ENCODE results near the gene CSMD2.
"Not testable (repeated sequence)": the region's sequence is repeated elsewhere in the genome, so short reads cannot be mapped to it uniquely, and the experiment has no call there.

The CSMD2 gene

DNA sequence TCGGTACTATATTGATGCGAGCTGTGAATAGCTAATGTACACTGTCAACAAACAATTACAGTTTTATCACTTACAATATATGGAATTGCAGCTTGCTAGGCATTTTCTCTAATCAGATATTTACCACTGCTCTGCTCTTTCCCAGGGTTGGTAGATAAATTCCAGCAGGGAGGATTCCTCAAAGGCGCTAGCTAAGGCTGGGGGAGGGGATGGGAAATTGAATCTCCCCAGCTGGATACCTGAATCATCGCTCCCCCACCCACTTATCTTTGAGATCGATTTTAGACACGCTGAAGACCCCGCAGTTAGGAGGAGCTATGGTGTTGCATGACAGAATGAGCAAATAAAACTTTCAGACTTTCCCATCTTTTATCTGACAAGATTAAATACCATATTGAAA lies 127.2 kb downstream of the CSMD2 start:
- no peaks in the 10 kb centered on the region for H3K36me3 ChIP-seq (ENCODE audit: control insufficient read depth, insufficient read depth, low read length)
- H3K9ac ChIP-seq (ENCODE audit: low read depth, low read length) = no peak overlapping the region
- no peaks in the 10 kb centered on the region for H3K9me3 ChIP-seq (ENCODE audit: control insufficient read depth, insufficient read depth, low read length)
- H3K27me3 ChIP-seq (ENCODE audit: control insufficient read depth, insufficient read depth, low read length) = no peaks in the 10 kb centered on the region
- H3K4me1 ChIP-seq (ENCODE audit: control insufficient read depth, insufficient read depth, low read length) = peaks cover 13% of the 10 kb centered on the region
- H3K4me3 ChIP-seq (ENCODE audit: low read depth, low read length) = no peak overlapping the region

DNA sequence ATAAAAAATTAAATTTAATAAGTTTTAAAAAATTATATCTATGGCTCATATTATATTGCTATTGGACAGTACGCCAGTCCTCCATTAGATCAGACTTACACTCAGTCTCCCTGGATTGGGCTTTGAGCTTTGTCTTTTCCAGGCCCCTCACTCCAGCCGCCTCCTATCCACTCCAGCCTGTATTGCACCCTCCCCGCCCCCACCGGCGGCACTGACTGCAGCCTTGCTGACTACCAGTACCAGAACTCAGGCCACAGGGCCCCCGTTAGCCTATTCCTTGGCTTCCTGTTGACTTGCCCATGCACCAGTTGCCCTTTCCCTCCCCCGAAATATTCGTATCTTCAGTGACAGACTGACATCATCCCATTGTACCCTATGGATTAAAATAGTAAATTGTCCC lies 127.9 kb downstream of the CSMD2 start:
- Histone ChIP-seq H3K9me3 (ENCODE audit: control insufficient read depth, insufficient read depth, low read length) (no peaks in the 10 kb centered on the region), H3K4me1 (ENCODE audit: control insufficient read depth, insufficient read depth, low read length) (peaks cover 13% of the 10 kb centered on the region), H3K27me3 (ENCODE audit: control insufficient read depth, insufficient read depth, low read length) (no peaks in the 10 kb centered on the region), H3K36me3 (ENCODE audit: control insufficient read depth, insufficient read depth, low read length) (no peaks in the 10 kb centered on the region), H3K9ac (ENCODE audit: low read depth, low read length) (no peak overlapping the region), H3K4me3 (ENCODE audit: low read depth, low read length) (no peak overlapping the region)

DNA sequence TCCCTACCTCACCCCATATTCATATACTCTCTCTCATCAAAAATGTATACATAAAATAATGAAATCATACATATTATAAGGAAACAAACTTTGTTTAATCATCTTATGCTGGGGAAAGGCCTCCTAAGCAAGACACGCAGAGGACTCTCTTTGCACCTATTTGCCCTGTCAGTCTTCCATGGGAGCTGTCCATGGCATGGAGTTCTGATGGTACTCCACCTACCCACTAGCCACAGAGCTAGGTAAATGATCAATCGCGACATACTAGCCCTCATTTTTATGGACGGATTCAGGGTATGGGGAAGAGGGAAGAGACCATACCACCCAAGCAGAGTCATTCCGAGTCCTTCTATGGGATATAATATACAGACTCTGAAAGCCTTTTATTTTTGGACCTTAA lies 131.0 kb downstream of the CSMD2 start:
- no peaks in the 10 kb centered on the region for H3K36me3 ChIP-seq (ENCODE audit: control insufficient read depth, insufficient read depth, low read length)
- no peaks in the 10 kb centered on the region for H3K27me3 ChIP-seq (ENCODE audit: control insufficient read depth, insufficient read depth, low read length)
- no peak overlapping the region for H3K4me3 ChIP-seq (ENCODE audit: low read depth, low read length)
- H3K9me3 ChIP-seq (ENCODE audit: control insufficient read depth, insufficient read depth, low read length) = no peaks in the 10 kb centered on the region
- H3K4me1 ChIP-seq (ENCODE audit: control insufficient read depth, insufficient read depth, low read length) = peaks cover 13% of the 10 kb centered on the region
- no peak overlapping the region for H3K9ac ChIP-seq (ENCODE audit: low read depth, low read length)

DNA sequence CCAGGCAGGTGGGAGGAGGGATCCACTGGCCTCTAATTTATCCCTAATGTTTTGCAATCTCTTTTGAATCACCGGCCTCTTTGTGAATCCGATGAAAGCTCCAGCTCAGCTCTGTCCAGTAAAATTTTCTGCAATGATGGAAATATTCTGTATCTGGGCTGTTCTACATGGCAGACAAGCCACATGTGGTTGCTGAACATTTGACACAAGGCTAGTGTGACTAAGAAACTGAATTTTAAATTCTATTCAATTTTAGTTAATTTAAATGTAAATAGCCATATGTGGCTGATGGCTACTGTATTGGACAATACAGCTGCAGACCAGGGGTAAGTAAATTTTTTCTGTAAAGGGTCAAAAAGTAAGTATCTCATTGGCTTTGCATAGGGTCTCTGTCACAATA lies 135.1 kb downstream of the CSMD2 start:
- Histone ChIP-seq H3K27me3 (ENCODE audit: control insufficient read depth, insufficient read depth, low read length) (no peaks in the 10 kb centered on the region), H3K9ac (ENCODE audit: low read depth, low read length) (no peak overlapping the region), H3K4me1 (ENCODE audit: control insufficient read depth, insufficient read depth, low read length) (no peaks in the 10 kb centered on the region), H3K9me3 (ENCODE audit: control insufficient read depth, insufficient read depth, low read length) (no peaks in the 10 kb centered on the region), H3K4me3 (ENCODE audit: low read depth, low read length) (no peak overlapping the region), H3K36me3 (ENCODE audit: control insufficient read depth, insufficient read depth, low read length) (no peaks in the 10 kb centered on the region)

DNA sequence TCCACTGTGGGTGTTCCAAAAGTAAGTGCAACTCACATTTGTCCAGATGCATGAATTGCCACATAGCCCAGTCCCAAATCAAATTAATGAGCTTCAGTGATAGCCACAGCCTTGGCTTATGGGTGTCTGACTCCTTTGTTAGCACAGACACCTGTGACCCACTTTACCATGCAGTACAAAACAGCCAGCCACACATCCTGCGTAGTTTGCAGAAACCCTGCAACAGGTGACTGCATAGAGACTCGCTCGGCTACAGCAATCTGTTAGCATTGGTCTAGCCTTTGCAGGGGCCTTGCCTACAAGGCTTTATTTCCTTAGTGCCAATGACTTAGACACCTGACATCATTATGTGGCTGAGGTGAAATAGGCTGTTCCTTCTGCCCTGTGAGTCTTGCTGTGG lies 135.5 kb downstream of the CSMD2 start:
- Histone ChIP-seq H3K27me3 (ENCODE audit: control insufficient read depth, insufficient read depth, low read length) (no peaks in the 10 kb centered on the region), H3K4me1 (ENCODE audit: control insufficient read depth, insufficient read depth, low read length) (no peaks in the 10 kb centered on the region), H3K9me3 (ENCODE audit: control insufficient read depth, insufficient read depth, low read length) (no peaks in the 10 kb centered on the region), H3K36me3 (ENCODE audit: control insufficient read depth, insufficient read depth, low read length) (no peaks in the 10 kb centered on the region), H3K4me3 (ENCODE audit: low read depth, low read length) (no peak overlapping the region), H3K9ac (ENCODE audit: low read depth, low read length) (no peak overlapping the region)

DNA sequence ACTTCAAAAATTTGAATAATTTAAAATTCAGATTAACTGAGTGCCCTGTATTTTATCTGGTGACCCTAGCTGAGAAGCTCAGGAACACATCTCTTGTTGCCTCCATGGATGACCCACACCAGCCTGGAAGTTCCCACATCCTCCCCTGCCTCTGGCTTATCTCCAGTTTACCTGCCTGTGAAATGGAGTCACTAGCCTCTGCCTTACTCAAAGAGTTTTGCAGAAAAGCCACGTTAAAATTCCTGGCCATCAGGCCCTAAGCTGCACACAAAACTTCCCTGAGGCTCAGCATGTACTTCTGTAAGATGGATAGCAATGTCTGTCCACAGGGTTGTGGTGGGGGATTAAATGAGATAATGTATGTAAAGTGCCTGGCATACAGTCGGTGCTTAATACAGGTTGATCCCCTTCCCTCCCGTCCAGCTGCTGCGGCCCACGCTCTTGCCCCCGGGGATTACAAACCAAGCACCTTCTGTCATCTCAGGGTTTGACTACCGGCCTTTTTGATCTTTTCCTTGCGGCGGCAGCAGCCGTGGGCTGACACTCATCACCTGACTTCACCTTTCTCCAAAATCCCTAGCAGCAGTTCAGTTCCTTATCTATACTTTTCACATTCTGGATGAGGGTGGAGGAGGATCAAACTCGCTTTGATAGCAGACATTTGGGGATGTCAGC lies 136.5 kb downstream of the CSMD2 start:
- Histone ChIP-seq H3K36me3 (ENCODE audit: control insufficient read depth, insufficient read depth, low read length) (no peaks in the 10 kb centered on the region), H3K9me3 (ENCODE audit: control insufficient read depth, insufficient read depth, low read length) (no peaks in the 10 kb centered on the region), H3K4me3 (ENCODE audit: low read depth, low read length) (no peak overlapping the region), H3K27me3 (ENCODE audit: control insufficient read depth, insufficient read depth, low read length) (no peaks in the 10 kb centered on the region), H3K4me1 (ENCODE audit: control insufficient read depth, insufficient read depth, low read length) (no peaks in the 10 kb centered on the region), H3K9ac (ENCODE audit: low read depth, low read length) (no peak overlapping the region)

DNA sequence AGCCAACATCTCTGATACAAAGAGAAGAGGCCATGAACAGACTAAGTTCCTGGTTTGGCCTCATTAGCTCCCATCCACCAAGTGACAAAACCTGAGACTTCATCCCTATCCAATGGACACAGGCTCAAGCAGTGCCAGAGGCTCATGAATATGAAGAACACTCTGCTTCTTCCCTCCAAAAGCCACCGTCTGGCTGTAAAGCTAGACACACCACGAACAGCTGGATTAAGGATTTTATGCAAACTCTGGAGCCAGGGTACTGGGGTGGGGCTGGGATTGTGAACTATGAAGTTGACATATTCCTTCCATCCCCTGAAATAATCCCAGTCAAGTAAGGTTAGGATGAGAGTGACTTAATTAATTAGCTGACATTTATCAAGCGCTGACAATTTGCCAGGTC lies 139.4 kb downstream of the CSMD2 start:
- no peak overlapping the region for H3K4me3 ChIP-seq (ENCODE audit: low read depth, low read length)
- no peaks in the 10 kb centered on the region for H3K27me3 ChIP-seq (ENCODE audit: control insufficient read depth, insufficient read depth, low read length)
- H3K36me3 ChIP-seq (ENCODE audit: control insufficient read depth, insufficient read depth, low read length) = no peaks in the 10 kb centered on the region
- H3K9ac ChIP-seq (ENCODE audit: low read depth, low read length) = no peak overlapping the region
- no peaks in the 10 kb centered on the region for H3K9me3 ChIP-seq (ENCODE audit: control insufficient read depth, insufficient read depth, low read length)
- H3K4me1 ChIP-seq (ENCODE audit: control insufficient read depth, insufficient read depth, low read length) = no peaks in the 10 kb centered on the region

DNA sequence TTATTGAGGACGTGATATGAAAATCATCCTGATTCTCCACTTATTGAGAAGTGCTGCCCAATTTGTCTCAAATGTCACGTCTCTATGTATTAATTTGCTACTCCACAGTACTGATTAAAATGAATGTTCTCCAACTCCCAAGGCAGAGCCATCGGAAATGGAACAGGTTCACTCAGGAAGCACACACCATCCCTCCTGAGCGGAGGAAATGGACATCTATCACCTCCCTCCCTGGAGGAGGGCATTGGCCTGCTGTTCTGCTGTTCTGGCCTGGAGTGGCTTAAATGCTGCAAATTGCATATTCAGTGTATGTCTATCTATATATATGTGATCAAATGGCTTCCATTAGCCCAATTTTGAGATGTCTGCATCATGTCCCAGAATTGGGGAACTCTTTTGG lies 140.5 kb downstream of the CSMD2 start:
- no peaks in the 10 kb centered on the region for H3K27me3 ChIP-seq (ENCODE audit: control insufficient read depth, insufficient read depth, low read length)
- H3K9ac ChIP-seq (ENCODE audit: low read depth, low read length) = no peak overlapping the region
- no peak overlapping the region for H3K4me3 ChIP-seq (ENCODE audit: low read depth, low read length)
- H3K36me3 ChIP-seq (ENCODE audit: control insufficient read depth, insufficient read depth, low read length) = no peaks in the 10 kb centered on the region
- peaks cover 8% of the 10 kb centered on the region for H3K4me1 ChIP-seq (ENCODE audit: control insufficient read depth, insufficient read depth, low read length)
- no peaks in the 10 kb centered on the region for H3K9me3 ChIP-seq (ENCODE audit: control insufficient read depth, insufficient read depth, low read length)

DNA sequence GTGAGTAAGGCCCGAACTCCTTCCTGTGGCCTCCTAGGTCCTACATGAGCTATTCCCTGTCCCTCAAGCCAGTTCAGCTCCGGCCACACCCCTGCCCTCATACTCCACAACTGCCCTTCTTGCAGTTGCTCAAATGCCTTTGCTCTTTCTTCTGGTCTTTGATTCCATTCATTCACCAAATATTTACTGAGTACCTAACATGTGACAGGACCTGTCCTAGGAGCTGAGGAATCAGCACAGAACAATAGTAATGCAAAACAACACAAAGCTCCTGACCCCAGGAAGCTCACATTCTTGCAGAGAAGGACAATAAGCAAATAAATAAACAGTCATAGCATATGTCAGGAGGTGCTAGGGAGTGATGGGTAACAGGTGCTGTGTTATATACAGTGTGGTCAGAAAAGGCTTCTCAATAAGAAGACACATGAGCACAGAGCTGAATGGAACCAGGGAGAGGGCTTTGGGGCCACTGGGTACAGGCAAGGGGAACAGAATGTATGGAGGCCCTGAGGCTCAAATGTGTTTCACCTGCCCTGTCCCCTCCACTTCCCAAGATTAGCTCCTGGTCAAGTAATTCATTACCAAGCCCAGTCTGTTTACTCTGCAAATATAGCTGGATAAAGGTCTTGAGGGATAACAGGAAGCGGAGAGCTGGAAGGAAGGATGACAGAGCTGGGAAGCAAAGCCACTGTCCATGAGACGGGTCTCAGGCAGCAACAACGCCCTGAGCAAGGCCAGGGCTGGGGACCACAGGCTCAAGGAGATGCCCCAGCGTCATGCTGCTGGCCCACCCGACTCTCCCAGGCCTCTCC lies 145.1 kb downstream of the CSMD2 start:
- no peak overlapping the region for H3K9ac ChIP-seq (ENCODE audit: low read depth, low read length)
- H3K27me3 ChIP-seq (ENCODE audit: control insufficient read depth, insufficient read depth, low read length) = no peaks in the 10 kb centered on the region
- no peaks in the 10 kb centered on the region for H3K9me3 ChIP-seq (ENCODE audit: control insufficient read depth, insufficient read depth, low read length)
- H3K4me1 ChIP-seq (ENCODE audit: control insufficient read depth, insufficient read depth, low read length) = peaks cover 10% of the 10 kb centered on the region
- no peak overlapping the region for H3K4me3 ChIP-seq (ENCODE audit: low read depth, low read length)
- no peaks in the 10 kb centered on the region for H3K36me3 ChIP-seq (ENCODE audit: control insufficient read depth, insufficient read depth, low read length)

DNA sequence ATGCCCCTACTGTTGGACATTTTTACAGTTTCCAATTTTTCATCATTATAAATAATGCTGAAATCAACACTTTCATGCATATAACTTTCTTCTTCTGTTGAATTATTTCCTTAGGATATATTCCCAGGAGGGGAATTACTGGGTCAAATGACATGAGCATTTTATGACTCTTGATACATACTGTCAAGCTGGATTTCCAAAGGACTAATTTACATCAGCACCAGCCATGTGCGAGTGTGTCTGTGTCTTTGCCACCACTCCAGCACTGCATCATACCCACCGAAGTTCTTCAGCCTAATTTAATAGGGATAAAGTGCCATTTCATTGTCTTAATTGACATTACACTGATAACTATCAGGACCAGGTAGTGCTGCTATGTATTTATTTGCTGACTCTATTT lies 146.7 kb downstream of the CSMD2 start:
- no peaks in the 10 kb centered on the region for H3K27me3 ChIP-seq (ENCODE audit: control insufficient read depth, insufficient read depth, low read length)
- no peak overlapping the region for H3K9ac ChIP-seq (ENCODE audit: low read depth, low read length)
- no peak overlapping the region for H3K4me3 ChIP-seq (ENCODE audit: low read depth, low read length)
- peaks cover 10% of the 10 kb centered on the region for H3K4me1 ChIP-seq (ENCODE audit: control insufficient read depth, insufficient read depth, low read length)
- H3K9me3 ChIP-seq (ENCODE audit: control insufficient read depth, insufficient read depth, low read length) = no peaks in the 10 kb centered on the region
- no peaks in the 10 kb centered on the region for H3K36me3 ChIP-seq (ENCODE audit: control insufficient read depth, insufficient read depth, low read length)

DNA sequence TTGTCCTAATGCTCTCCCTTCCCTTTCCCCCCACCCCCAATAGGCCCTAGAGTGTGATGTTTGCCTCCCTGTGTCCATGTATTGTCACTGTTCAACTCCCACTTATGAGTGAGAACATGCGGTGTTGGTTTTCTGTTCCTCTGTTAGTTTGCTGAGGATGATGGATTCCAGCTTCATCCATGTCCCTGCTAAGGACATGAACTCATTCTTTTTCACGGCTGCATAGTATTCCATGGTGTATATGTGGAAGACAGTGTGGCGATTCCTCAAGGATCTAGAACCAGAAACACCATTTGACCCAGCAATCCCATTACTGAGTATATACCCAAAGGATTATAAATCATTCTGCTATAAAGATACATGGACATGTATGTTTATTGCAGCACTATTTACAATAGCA lies 148.7 kb downstream of the CSMD2 start:
- not testable (repeated sequence) for H3K9ac ChIP-seq (ENCODE audit: low read depth, low read length); H3K36me3 ChIP-seq (ENCODE audit: control insufficient read depth, insufficient read depth, low read length); H3K27me3 ChIP-seq (ENCODE audit: control insufficient read depth, insufficient read depth, low read length); H3K4me3 ChIP-seq (ENCODE audit: low read depth, low read length); H3K9me3 ChIP-seq (ENCODE audit: control insufficient read depth, insufficient read depth, low read length)
- H3K4me1 ChIP-seq (ENCODE audit: control insufficient read depth, insufficient read depth, low read length) = peaks cover 10% of the 10 kb centered on the region
